ENCODE measurements around the gene CRK. TPM values are rescaled to one million over a fixed set of nuclear protein-coding genes. Genes with fewer than 3 reads are reported as not detected.
"Not testable (repeated sequence)": the region's sequence is repeated elsewhere in the genome, so short reads cannot be mapped to it uniquely, and the experiment has no call there.

Gene CRK
- polyA plus RNA-seq, 3 donors = 51.2 to 56.7 (median 53.3) TPM

GRCh38 chr17:1391577-1391976 lies 64.5 kb downstream of the CRK start:
- no peak for DNase-seq

- no peak for DNase-seq
Measured at GRCh38 chr17:1390432-1391367, 65.3 kb downstream of the CRK start.

- DNase-seq = not testable (repeated sequence)
Measured at GRCh38 chr17:1387490-1388227, 68.4 kb downstream of the CRK start.

- DNase-seq = not testable (repeated sequence)
Measured at GRCh38 chr17:1386675-1387190, 69.3 kb downstream of the CRK start.

- DNase-seq = no peak
Measured at GRCh38 chr17:1386265-1386664, 69.8 kb downstream of the CRK start.

- DNase-seq = no peak
Measured at GRCh38 chr17:1385861-1386260, 70.2 kb downstream of the CRK start.

GRCh38 chr17:1384905-1385435 lies 71.1 kb downstream of the CRK start:
- no peak for DNase-seq

- DNase-seq = no peak
Measured at GRCh38 chr17:1379930-1380313, 76.1 kb downstream of the CRK start.

GRCh38 chr17:1379208-1379929 lies 76.7 kb downstream of the CRK start:
- no peak for DNase-seq

GRCh38 chr17:1378476-1378860 lies 77.6 kb downstream of the CRK start:
- not testable (repeated sequence) for DNase-seq

- no peak for DNase-seq
Measured at GRCh38 chr17:1377334-1377733, 78.7 kb downstream of the CRK start.

GRCh38 chr17:1376061-1376460 lies 80.0 kb downstream of the CRK start:
- no peak for DNase-seq

GRCh38 chr17:1375615-1376014 lies 80.4 kb downstream of the CRK start:
- DNase-seq = no peak

GRCh38 chr17:1374431-1375177 lies 81.4 kb downstream of the CRK start:
- no peak for DNase-seq

GRCh38 chr17:1373707-1374237 lies 82.3 kb downstream of the CRK start:
- no peak for DNase-seq

GRCh38 chr17:1372618-1373017 lies 83.4 kb downstream of the CRK start:
- no peak for DNase-seq

GRCh38 chr17:1371893-1372590 lies 84.0 kb downstream of the CRK start:
- DNase-seq = no peak
